ENCODE results near the gene SPRR5.

SPRR5 gene

GRCh38 chr1:152986578-152986977, 39.6 kb downstream of the SPRR5 start:
- no peak for DNase-seq

GRCh38 chr1:152993186-152993585, 46.2 kb downstream of the SPRR5 start:
- DNase-seq: no peak

GRCh38 chr1:152995842-152996241, 48.8 kb downstream of the SPRR5 start:
- no peak for DNase-seq

- no peak for DNase-seq
These were observed 49.8 kb downstream of the SPRR5 start for GRCh38 chr1:152996633-152997400.

GRCh38 chr1:152997901-152998300, 50.9 kb downstream of the SPRR5 start:
- no peak for DNase-seq

GRCh38 chr1:152998476-152998875, 51.5 kb downstream of the SPRR5 start:
- no peak for DNase-seq

All from activated CD4-positive, alpha-beta T cell treated with anti-CD3 and anti-CD28 coated beads for 4 hours (primary cell).